ENCODE data around the gene SFT2D2. TPM values are rescaled to one million over a fixed set of nuclear protein-coding genes. Genes with fewer than 3 reads are reported as not detected.

SFT2D2 gene
- total and polyA plus RNA-seq, 2 of the 8 experiments (the other 6 are each of a cell fraction or from before 2014, with no cell fraction given), result 9.0 to 29.0 TPM

GRCh38 chr1:168221275-168221674 lies 4.5 kb upstream of the SFT2D2 start:
- H3K4ac ChIP-seq (replicated peaks; ENCODE audit: insufficient read length, low read depth, low read length), result no peak overlapping the region
- no peak overlapping the region for H3K4me2 ChIP-seq (ENCODE audit: insufficient read depth in 1 of 2, low read depth in 2 of 2, low read length in 2 of 2)
- TF ChIP-seq ASH2L (IDR thresholded peaks at IDR 0.05; ENCODE audit: low read length) (no peak), MAFK (IDR thresholded peaks at IDR 0.05; ENCODE audit: low read depth, low read length) (no peak), GTF2F1 (IDR thresholded peaks at IDR 0.05; ENCODE audit: borderline replicate concordance, low read depth, low read length) (no peak), JUN (IDR thresholded peaks at IDR 0.05; ENCODE audit: low read depth, low read length) (no peak)
- H2BK15ac ChIP-seq (ENCODE audit: low read length), result no peak overlapping the region
- H3K4me3 ChIP-seq (ENCODE audit: extremely low read depth in 1 of 4, insufficient read depth in 2 of 4, low read depth in 3 of 4, low read length in 4 of 4), result no peak overlapping the region
- H2BK12ac ChIP-seq (ENCODE audit: low read depth, low read length), result no peak overlapping the region
- H3K36me3 ChIP-seq (ENCODE audit: control insufficient read depth in 2 of 4, insufficient read depth in 4 of 4, low read length in 3 of 4), result no peaks in the 10 kb centered on the region
- 88% methylated on average over 2 of the region's 2 CpGs; no CpG with 5 or more reads in 1 of the 2 experiments for WGBS, 2 experiments (ENCODE audit: extremely low coverage in 1 of 2, insufficient coverage in 1 of 2, insufficient read length in 1 of 2, insufficient replicate concordance in 2 of 2, low coverage in 1 of 2, low lambda C conversion rate in 2 of 2, missing lambda C conversion rate in 1 of 2)
- H3K56ac ChIP-seq (replicated peaks; ENCODE audit: insufficient read length, low read depth, low read length), result no peak overlapping the region
- no peak overlapping the region for H2AFZ ChIP-seq (ENCODE audit: low read length)
- H3K27ac ChIP-seq (ENCODE audit: low read depth, low read length), result no peak overlapping the region
- H4K8ac ChIP-seq (ENCODE audit: extremely low read depth, insufficient read depth, low read length), result no peak overlapping the region
- H3K14ac ChIP-seq (ENCODE audit: insufficient read length), result no peak overlapping the region
- H3K9ac ChIP-seq (replicated peaks in 1 of 4; ENCODE audit: extremely low read depth in 1 of 4, low read depth in 3 of 4, low read length in 3 of 4), result no peak overlapping the region
- H3K4me1 ChIP-seq (replicated peaks in 1 of 4; ENCODE audit: control insufficient read depth in 3 of 4, insufficient read depth in 4 of 4, low read length in 3 of 4), result peaks cover 0 to 8% (median 6%) of the 10 kb centered on the region in 4 experiments; a peak in 5 of 7 replicates
- no peak overlapping the region for H2BK5ac ChIP-seq (ENCODE audit: low read depth, low read length)
- 0 out of 4 replicates have a peak, but pooled peaks cover 3 to 5% of the 10 kb centered on the region in 2 experiments for H3K9me3 ChIP-seq (ENCODE audit: insufficient read depth in 2 of 2, low read depth in 1 of 2, low read length in 1 of 2)
- no peaks in the 10 kb centered on the region for H3K79me2 ChIP-seq (ENCODE audit: control insufficient read depth in 1 of 2, insufficient read depth in 2 of 2, low read length in 2 of 2)
- CTCF ChIA-PET (ENCODE audit: partially characterized antibody), result no interaction called here
- FAIRE-seq (no peak), DNase-seq (ENCODE audit: low read depth in 1 of 2, low spot score in 2 of 2) (no peak)
- no peaks in the 10 kb centered on the region for H3K79me1 ChIP-seq (ENCODE audit: low read depth, low read length)
- POLR2A ChIA-PET (ENCODE audit: partially characterized antibody), result no interaction called here
- no peak overlapping the region for H3K23ac ChIP-seq (ENCODE audit: insufficient read length)
- H4K5ac ChIP-seq (ENCODE audit: insufficient read length, low read depth, low read length), result no peak overlapping the region
- H2BK20ac ChIP-seq (ENCODE audit: low read length), result no peak overlapping the region
- H4K20me1 ChIP-seq (replicated peaks in 1 of 2; ENCODE audit: control insufficient read depth in 1 of 2, insufficient read depth in 2 of 2, low read length in 2 of 2), result no peaks in the 10 kb centered on the region
- H2BK120ac ChIP-seq (replicated peaks; ENCODE audit: low read depth, low read length), result no peak overlapping the region
- no peak overlapping the region for H3K18ac ChIP-seq (ENCODE audit: extremely low read depth, low read length)
- no peak overlapping the region for H4K91ac ChIP-seq (replicated peaks; ENCODE audit: insufficient read length, low read length)
- H3K27me3 ChIP-seq (replicated peaks in 1 of 4; ENCODE audit: control insufficient read depth in 3 of 4, extremely low read depth in 1 of 4, insufficient read depth in 3 of 4, low read length in 3 of 4), result no peaks in the 10 kb centered on the region
- no peak overlapping the region for H2AK5ac ChIP-seq (ENCODE audit: low read depth, low read length)
- H3K23me2 ChIP-seq (ENCODE audit: low read depth, low read length), result peaks cover 3% of the 10 kb centered on the region; the same call in 1 of the 2 replicates

All from H1 (cell line).